GM21526 (cell line): ENCODE measurements around the gene SUCNR1.
"Not testable (repeated sequence)": the region's sequence is repeated elsewhere in the genome, so short reads cannot be mapped to it uniquely, and the experiment has no call there.

Experiments used
- ATAC-seq: cut with Tn5 transposase; IDR thresholded peaks from one replicate; pipeline ENCODE4 v1.9.1; 2021; ENCODE audit warnings: moderate library complexity; ENCODE audit not compliant: unreplicated experiment, low FRiP score

The SUCNR1 gene

GRCh38 chr3:151900460-151900859, 27.0 kb downstream of the SUCNR1 start:
- ATAC-seq: no peak

GRCh38 chr3:151900884-151901643, 27.6 kb downstream of the SUCNR1 start:
- ATAC-seq: no peak

DNA sequence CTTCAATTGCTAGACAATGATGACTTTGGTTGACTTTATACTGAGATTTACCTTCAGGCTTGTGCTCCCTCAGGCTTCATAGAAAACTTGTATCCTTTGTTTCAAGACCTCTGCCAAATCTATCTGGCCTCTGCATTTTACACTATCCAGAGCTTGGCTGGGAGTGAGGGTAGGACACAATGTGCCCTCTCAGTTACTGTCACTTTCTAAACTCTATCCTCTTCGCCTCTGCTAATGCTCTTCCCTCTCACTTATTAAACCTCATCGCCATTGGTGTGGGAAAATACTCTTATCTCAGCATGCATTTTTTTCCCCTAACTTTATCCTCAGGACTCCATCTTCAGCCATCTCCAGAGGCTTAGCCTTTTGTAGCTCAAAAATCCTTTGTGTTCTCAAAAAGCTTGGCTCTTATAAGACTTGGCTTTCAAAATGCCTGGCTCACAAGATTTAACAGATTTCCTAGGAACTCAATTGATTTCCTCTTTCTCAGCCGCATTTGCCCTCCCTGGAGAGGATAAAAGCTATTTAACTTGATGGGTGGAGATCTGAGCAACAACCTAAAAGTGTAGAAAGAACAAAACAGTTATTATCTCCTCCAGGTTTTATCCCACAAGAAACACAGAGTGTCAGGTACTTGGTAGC, 28.3 kb downstream of the SUCNR1 start:
- ATAC-seq: no peak

DNA sequence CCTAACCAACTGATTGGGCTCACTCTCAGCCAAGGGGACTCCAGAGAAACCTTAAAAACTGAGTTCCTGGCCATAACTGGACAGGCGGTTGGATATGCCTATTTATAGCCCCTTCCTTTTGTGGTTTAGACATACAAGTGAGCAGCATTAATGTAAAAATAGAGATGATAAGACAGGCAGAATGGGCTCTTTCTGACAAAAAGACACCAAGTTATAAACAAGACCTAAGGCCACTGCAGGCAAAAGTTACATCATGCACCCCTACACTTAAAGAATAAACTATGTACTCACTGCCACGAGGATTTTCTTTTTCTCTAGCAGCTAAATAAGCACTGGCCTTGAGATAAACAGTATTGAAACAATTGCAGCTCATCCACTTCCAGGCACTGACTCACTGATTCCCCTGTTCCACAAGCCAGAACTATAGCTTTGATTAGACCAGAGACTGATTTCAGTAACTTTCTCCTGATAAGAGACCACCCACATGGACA, 30.1 kb downstream of the SUCNR1 start:
- ATAC-seq: no peak

GRCh38 chr3:151905647-151906046, 32.2 kb downstream of the SUCNR1 start:
- no peak for ATAC-seq

DNA sequence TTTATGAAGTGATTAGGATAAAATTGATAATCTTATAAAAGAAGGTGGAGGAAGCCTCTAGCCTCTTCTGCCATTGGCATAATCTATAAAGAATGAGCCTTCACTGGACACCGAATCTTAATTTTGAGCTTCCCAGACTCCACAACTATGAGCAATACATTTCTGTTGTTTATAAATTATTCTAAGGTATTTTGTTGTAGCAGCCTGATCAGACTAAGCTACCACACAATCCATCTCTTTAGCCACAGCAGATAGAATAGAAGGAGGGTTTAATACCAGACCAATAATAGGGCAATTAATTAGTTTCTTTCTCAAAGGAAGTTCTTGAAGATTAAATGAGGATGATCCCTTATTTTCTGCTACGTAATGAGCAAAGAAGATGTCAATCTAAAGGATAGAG, 33.3 kb downstream of the SUCNR1 start:
- no peak for ATAC-seq

- no peak for ATAC-seq
These were observed 35.0 kb downstream of the SUCNR1 start for GRCh38 chr3:151908399-151908798.

- no peak for ATAC-seq
These were observed 36.4 kb downstream of the SUCNR1 start for GRCh38 chr3:151909681-151910405.

- ATAC-seq: no peak
These were observed 38.0 kb downstream of the SUCNR1 start for GRCh38 chr3:151911462-151911861.

- no peak for ATAC-seq
These were observed 38.6 kb downstream of the SUCNR1 start for GRCh38 chr3:151912028-151912427.

DNA sequence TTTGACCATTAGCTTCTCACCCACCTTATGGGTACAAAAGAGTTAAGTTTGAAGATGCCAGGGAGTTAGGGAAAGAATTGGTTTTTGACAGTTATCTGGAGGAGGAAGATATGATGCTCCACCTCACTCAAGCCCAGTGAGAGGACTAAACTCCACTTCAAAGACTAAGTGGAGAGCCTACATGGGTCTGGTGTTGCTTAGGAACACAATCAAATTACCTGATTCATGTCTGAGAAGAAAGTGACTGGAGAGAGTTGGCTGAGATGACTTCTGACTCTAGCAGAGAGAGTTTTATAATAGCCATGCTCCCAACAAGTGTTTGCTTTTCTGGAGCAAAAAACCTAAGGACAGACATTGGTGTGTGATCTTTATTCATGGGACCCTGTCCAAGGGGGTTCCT, 43.3 kb downstream of the SUCNR1 start:
- no peak for ATAC-seq

DNA sequence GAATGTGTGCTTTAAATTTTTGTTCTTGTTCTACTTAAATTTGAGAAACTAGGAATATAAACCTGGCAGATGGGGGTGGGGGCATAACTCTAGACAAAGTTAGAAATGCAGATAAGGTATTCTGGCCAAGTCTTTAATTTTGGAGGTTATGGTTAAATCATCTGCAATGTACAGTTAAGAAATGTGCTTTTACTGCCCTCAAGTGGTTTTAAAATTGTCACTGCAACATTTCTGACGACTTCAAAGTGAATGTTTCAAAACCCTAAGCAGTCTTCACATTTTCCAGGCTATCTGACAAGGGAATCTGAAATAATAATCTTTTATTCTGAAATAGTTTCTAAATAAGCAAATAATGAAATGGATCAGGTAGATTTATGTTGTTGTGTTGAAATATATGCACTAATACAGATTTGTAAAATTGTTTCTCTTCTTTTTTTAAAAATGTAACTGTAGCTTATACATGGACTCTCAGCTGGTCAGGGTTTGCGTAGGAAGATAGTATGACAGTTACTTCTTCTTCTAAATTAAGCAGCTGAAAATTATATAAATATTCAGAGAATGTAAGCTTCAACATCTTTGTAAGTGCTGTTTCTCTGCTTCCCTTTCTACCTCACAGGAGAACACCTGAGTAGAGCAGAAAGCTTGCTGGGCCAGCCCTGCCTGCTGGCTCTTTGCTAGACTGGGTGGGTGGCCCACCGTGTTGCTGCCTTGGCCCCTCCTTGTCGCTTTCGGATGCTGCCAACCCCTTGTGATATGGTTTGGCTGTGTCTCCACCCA, 45.0 kb downstream of the SUCNR1 start:
- no peak for ATAC-seq

GRCh38 chr3:151919030-151919328, 45.5 kb downstream of the SUCNR1 start:
- no peak for ATAC-seq

- ATAC-seq: no peak
These were observed 46.0 kb downstream of the SUCNR1 start for GRCh38 chr3:151919446-151919845.

DNA sequence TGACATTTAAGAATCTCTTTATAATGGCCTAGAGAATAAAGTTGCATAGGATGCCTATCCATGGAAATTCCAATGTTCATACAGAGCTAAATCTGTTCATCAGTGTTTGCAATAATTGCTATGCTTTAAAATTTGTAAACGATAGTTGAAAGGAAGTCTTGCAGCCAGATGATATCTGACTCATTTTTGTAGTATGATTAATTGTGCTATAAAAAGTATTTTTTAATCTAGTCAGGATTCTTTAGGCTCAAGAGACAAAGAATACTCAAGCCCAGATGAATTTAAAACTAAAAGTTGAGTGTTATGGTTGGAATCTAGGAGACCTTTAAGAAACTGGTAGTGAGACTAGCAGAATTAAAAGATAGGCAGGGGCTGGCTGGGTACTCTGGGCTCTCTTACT, 50.5 kb downstream of the SUCNR1 start:
- no peak for ATAC-seq

DNA sequence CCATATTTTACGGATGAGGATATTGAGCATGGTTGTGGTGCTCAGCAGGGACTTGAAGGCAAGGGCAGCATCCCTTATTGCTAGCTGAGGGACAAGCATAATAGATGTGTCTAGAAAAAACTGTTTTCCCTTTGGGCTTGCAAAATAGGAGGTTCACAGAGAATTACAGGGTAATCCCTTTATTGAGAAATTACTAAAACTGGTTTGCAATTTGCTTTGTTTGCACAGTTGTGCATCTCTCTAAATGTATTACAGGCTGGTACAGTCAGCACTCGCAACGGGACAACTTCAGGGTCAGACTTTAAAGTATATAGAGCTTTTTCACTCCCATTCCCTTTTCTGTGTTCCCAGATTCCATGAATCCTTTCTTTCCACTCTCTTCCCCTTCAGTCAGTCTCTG, 51.3 kb downstream of the SUCNR1 start:
- ATAC-seq: no peak

- no peak for ATAC-seq
These were observed 52.0 kb downstream of the SUCNR1 start for GRCh38 chr3:151925419-151925818.

GRCh38 chr3:151925876-151926275, 52.4 kb downstream of the SUCNR1 start:
- ATAC-seq: no peak

DNA sequence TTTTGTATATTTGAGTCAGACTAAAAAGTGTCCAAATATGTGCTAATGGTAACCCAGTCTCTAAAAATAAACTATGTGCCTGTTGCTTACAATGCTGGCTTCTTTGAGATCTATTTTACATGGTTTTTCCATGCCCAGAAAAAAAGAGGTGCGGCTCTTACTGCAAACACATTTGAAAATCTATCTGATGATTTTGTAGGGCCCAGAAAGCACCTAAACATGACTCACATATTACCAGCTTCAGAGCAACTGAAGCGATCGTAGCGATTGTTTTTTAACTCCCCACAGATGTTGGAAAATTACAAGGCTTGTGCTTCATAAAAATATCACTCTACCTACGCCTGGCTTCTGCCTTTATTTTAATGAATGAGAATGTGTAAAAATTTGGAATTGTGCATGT, 53.5 kb downstream of the SUCNR1 start:
- ATAC-seq: no peak

DNA sequence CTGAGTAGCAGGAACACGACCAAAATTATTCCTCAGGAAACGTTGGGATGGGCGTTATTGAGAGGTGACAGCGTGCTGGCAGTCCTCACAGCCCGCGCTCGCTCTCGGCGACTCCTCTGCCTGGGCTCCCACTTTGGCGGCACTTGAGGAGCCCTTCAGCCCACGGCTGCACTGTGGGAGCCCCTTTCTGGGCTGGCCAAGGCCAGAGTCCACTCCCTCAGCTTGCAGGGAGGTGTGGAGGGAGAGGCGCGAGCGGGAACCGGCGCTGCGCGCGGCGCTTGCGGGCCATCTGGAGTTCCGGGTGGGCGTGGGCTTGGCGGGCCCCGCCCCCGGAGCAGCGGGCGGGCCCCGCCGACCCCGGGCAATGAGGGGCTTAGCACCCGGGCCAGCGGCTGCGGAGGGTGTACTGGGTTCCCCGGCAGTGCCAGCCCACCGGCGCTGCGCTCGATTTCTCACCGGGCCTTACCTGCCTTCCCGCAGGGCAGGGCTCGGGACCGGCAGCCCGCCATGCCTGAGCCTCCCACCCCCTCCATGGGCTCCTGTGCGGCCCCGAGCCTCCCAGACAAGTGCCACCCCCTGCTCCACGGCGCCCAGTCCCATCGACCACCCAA, 54.6 kb downstream of the SUCNR1 start:
- not testable (repeated sequence) for ATAC-seq
